ENCODE data around the gene RIT2.

- no peak for TF ChIP-seq CTCF (IDR thresholded peaks at IDR 0.05; ENCODE audit: low read length)
- no peak for TF ChIP-seq EZH2 (optimal IDR thresholded peaks at IDR 0.05; ENCODE audit: low read depth, low read length)
These were observed 1.3 kb upstream of the RIT2 start for GRCh38 chr18:43116699-43117294.
